Measurements from ENCODE around the gene CYRIA. TPM values are rescaled to one million over a fixed set of nuclear protein-coding genes. Genes with fewer than 3 reads are reported as not detected.
A peak's percentile ranks its signal among the peaks of the same experiment; 100 is the strongest.

Gene CYRIA
- total RNA-seq, 1 experiment from 2014 or later = 0.05 TPM

- DNase-seq (ENCODE audit: low read depth, low spot score) = no peak
- in situ Hi-C loops (cut with HindIII; ENCODE audit: low pct_unique_long_range_greater_than_20kb, low sequenced_read_pairs) = no loop called here
Observed at GRCh38 chr2:16623564-16624435, 41.8 kb downstream of the CYRIA start.

GRCh38 chr2:16623031-16623430, 42.6 kb downstream of the CYRIA start:
- DNase-seq (ENCODE audit: low read depth, low spot score) = no peak
- in situ Hi-C loops (cut with HindIII; ENCODE audit: low pct_unique_long_range_greater_than_20kb, low sequenced_read_pairs) = no loop called here

- no peak for DNase-seq (ENCODE audit: low read depth, low spot score)
- in situ Hi-C loops (cut with HindIII; ENCODE audit: low pct_unique_long_range_greater_than_20kb, low sequenced_read_pairs) = no loop called here
Observed at GRCh38 chr2:16622399-16622968, 43.1 kb downstream of the CYRIA start.

GRCh38 chr2:16621316-16621715, 44.3 kb downstream of the CYRIA start:
- in situ Hi-C loops (cut with HindIII; ENCODE audit: low pct_unique_long_range_greater_than_20kb, low sequenced_read_pairs) = no loop called here
- no peak for DNase-seq (ENCODE audit: low read depth, low spot score)

DNA sequence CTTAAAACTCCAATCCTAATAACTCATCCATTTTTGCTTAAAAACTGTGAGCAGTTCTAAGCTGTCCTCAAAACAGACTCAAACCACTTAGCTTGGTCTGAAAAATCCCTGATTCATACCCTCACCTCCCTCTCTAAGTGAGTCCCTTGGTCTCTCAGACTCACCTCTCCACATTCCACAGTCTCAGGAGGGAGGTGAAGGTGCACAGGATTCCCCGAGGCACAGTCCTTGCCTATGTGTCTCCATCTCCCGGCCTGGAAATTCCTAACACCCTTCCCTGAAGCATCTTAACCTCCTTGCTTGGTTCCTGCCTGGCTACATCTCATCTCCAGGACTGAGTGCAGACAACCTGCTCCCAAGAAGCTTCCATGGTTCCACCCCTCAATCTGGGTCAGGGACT, 45.0 kb downstream of the CYRIA start:
- in situ Hi-C loops (cut with HindIII; ENCODE audit: low pct_unique_long_range_greater_than_20kb, low sequenced_read_pairs) = no loop called here
- DNase-seq (ENCODE audit: low read depth, low spot score) = no peak

DNA sequence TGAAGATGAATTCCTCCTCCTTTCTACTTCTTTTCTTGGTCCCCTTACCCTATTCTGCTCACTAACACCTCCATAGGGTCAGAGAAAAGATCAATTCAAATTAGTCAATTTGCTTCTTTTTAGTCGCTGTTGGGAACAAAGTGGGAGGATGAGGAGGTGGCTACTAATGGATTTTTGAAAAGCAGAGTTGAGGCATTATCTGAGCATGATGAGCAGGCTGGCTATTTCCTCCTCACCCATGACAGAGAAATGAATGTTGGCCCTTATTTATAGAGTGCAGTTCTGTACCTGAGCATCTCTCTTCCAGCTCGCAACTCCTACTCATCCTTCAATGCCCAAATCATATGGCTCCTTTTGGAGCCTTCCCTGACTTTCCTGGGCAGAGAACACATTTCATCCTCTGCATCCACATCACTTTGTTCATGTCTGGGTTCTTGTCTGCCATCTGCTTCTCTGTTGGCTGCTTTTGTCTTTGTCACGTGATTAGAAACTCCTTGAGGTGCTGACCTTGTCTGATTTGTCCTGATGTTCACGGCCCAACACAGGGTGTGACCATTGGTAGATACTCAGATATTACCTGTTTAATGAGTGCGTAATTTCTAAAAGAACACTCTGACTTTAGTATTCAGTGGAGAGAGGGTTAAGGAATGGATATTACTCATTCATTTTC, 45.9 kb downstream of the CYRIA start:
- in situ Hi-C loops (cut with HindIII; ENCODE audit: low pct_unique_long_range_greater_than_20kb, low sequenced_read_pairs) = no loop called here
- DNase-seq (ENCODE audit: low read depth, low spot score) = no peak

GRCh38 chr2:16617282-16618266, 48.1 kb downstream of the CYRIA start:
- in situ Hi-C loops (cut with HindIII; ENCODE audit: low pct_unique_long_range_greater_than_20kb, low sequenced_read_pairs) = no loop called here
- peak; percentile 65 for DNase-seq (ENCODE audit: low read depth, low spot score)
